ENCODE data around the gene TBX5. TPM values are rescaled to one million over a fixed set of nuclear protein-coding genes. Genes with fewer than 3 reads are reported as not detected.

TBX5 gene
- polyA plus RNA-seq, 1 donor (not counting 4 experiments of a cell fraction or from before 2014, with no cell fraction given), result not detected

DNA sequence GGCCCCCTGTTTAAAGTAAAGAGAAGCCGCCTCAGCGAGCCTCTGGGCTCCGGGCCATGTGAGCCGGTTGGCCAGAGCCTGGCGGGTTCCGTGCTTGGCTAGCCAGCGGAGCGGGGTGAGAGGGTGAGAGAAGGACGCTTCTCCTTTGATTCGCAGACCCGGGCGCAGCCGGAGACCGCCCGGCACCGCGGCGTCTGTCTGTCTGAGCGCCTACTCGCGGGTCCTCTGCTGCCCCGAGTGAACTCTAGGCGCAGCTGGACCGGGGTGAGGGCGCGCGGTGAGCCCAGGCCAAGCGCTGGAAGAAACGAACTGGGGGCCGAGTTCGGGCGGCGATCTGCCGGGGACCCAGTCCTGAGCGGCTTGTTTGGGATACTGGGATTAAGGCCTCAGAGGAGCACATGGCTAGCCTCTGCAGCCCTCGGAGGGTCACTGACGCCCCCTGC is 41.4 kb upstream of the TBX5 start:
- Histone ChIP-seq H3K27me3 (ENCODE audit: control insufficient read depth, extremely low read depth, insufficient read depth, low read length) (peaks cover 65% of the 10 kb centered on the region), H3K4me2 (ENCODE audit: control insufficient read depth, extremely low read depth, insufficient read depth, low read depth, low read length) (no peak overlapping the region), H3K9me1 (ENCODE audit: control insufficient read depth, extremely low read depth, insufficient read depth, low read length) (no peaks in the 10 kb centered on the region), H4K20me1 (ENCODE audit: control insufficient read depth, extremely low read depth, insufficient read depth, low read length) (no peaks in the 10 kb centered on the region), H3K4me1 (ENCODE audit: control insufficient read depth, extremely low read depth, insufficient read depth, low read length) (no peaks in the 10 kb centered on the region), H3K9me3 (ENCODE audit: control insufficient read depth, low read depth, low read length) (no peaks in the 10 kb centered on the region), H3K36me3 (ENCODE audit: control insufficient read depth in 2 of 2, extremely low read depth in 1 of 2, insufficient read depth in 2 of 2, low read length in 2 of 2) (no peaks in the 10 kb centered on the region), H2AFZ (ENCODE audit: control insufficient read depth, low read length) (no peak overlapping the region), H3K27ac (ENCODE audit: control insufficient read depth, insufficient read depth, low read length) (no peak overlapping the region), H3K79me2 (ENCODE audit: control insufficient read depth, insufficient read depth, low read length) (no peaks in the 10 kb centered on the region), H3K4me3 (ENCODE audit: control insufficient read depth in 2 of 3, extremely low read depth in 1 of 3, insufficient read depth in 2 of 3, low read depth in 1 of 3, low read length in 3 of 3) (no peak overlapping the region), H3K9ac (ENCODE audit: control insufficient read depth, extremely low read depth, insufficient read depth, low read length) (no peak overlapping the region)
- DNase-seq (ENCODE audit: low read depth, low spot score) (no peak), FAIRE-seq (no peak)
- dilution Hi-C loops (cut with MboI; ENCODE audit: extremely low pct_ligation_motif_present, low sequenced_read_pairs), result no loop called here
- TF ChIP-seq, protein P1, sequence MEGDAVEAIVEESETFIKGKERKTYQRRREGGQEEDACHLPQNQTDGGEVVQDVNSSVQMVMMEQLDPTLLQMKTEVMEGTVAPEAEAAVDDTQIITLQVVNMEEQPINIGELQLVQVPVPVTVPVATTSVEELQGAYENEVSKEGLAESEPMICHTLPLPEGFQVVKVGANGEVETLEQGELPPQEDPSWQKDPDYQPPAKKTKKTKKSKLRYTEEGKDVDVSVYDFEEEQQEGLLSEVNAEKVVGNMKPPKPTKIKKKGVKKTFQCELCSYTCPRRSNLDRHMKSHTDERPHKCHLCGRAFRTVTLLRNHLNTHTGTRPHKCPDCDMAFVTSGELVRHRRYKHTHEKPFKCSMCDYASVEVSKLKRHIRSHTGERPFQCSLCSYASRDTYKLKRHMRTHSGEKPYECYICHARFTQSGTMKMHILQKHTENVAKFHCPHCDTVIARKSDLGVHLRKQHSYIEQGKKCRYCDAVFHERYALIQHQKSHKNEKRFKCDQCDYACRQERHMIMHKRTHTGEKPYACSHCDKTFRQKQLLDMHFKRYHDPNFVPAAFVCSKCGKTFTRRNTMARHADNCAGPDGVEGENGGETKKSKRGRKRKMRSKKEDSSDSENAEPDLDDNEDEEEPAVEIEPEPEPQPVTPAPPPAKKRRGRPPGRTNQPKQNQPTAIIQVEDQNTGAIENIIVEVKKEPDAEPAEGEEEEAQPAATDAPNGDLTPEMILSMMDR (optimal IDR thresholded peaks at IDR 0.05 in 1 of 3, IDR thresholded peaks at IDR 0.05 in 1 of 3, conservative IDR thresholded peaks at IDR 0.05 in 1 of 3; ENCODE audit: extremely low read depth in 1 of 3, insufficient read depth in 2 of 3, low read length in 3 of 3), result no peak
- no peak for TF ChIP-seq EZH2 (IDR thresholded peaks at IDR 0.05; ENCODE audit: low read length)

GRCh38 chr12:114445401-114446323 is 39.7 kb upstream of the TBX5 start:
- dilution Hi-C loops (cut with MboI; ENCODE audit: extremely low pct_ligation_motif_present, low sequenced_read_pairs), result no loop called here
- Histone ChIP-seq H3K9ac (ENCODE audit: control insufficient read depth, extremely low read depth, insufficient read depth, low read length) (no peak overlapping the region), H4K20me1 (ENCODE audit: control insufficient read depth, extremely low read depth, insufficient read depth, low read length) (no peaks in the 10 kb centered on the region), H3K36me3 (ENCODE audit: control insufficient read depth in 2 of 2, extremely low read depth in 1 of 2, insufficient read depth in 2 of 2, low read length in 2 of 2) (no peaks in the 10 kb centered on the region), H3K27me3 (ENCODE audit: control insufficient read depth, extremely low read depth, insufficient read depth, low read length) (peaks cover 79% of the 10 kb centered on the region), H2AFZ (ENCODE audit: control insufficient read depth, low read length) (no peak overlapping the region), H3K4me1 (ENCODE audit: control insufficient read depth, extremely low read depth, insufficient read depth, low read length) (no peaks in the 10 kb centered on the region), H3K4me3 (ENCODE audit: control insufficient read depth in 2 of 3, extremely low read depth in 1 of 3, insufficient read depth in 2 of 3, low read depth in 1 of 3, low read length in 3 of 3) (no peak overlapping the region), H3K79me2 (ENCODE audit: control insufficient read depth, insufficient read depth, low read length) (no peaks in the 10 kb centered on the region), H3K4me2 (ENCODE audit: control insufficient read depth, extremely low read depth, insufficient read depth, low read depth, low read length) (no peak overlapping the region), H3K27ac (ENCODE audit: control insufficient read depth, insufficient read depth, low read length) (no peak overlapping the region), H3K9me3 (ENCODE audit: control insufficient read depth, low read depth, low read length) (no peaks in the 10 kb centered on the region), H3K9me1 (ENCODE audit: control insufficient read depth, extremely low read depth, insufficient read depth, low read length) (no peaks in the 10 kb centered on the region)
- no peak for TF ChIP-seq EZH2 (IDR thresholded peaks at IDR 0.05; ENCODE audit: low read length)
- TF ChIP-seq, protein P1 (optimal IDR thresholded peaks at IDR 0.05 in 1 of 3, IDR thresholded peaks at IDR 0.05 in 1 of 3, conservative IDR thresholded peaks at IDR 0.05 in 1 of 3; ENCODE audit: extremely low read depth in 1 of 3, insufficient read depth in 2 of 3, low read length in 3 of 3), result no peak
- DNase-seq (ENCODE audit: low read depth, low spot score) (no peak), FAIRE-seq (no peak)
